GM10248 (cell line): Measurements from ENCODE around the gene ALOX12B.

Experiments used
- CTCF ChIA-PET: fragments of 300-600 bp; sonication (Branson Sonifier 250); formaldehyde crosslinking; extraction: SDS; loops from one replicate; lab custom pipeline; 2021; ENCODE audit warnings: antibody characterized with exemption; lab: Yijun Ruan, JAX
- POLR2A ChIA-PET: fragments of 350-650 bp; sonication (Branson Sonifier 250); formaldehyde crosslinking; extraction: SDS; loops from one replicate; lab custom pipeline; 2020; ENCODE audit warnings: antibody characterized with exemption; lab: Yijun Ruan, JAX
- DNase-seq: peaks from one replicate; pipeline ENCODE4 v3.0.0; 2012; ENCODE audit errors: extremely low spot score
- CTCF ChIP-seq: IDR thresholded peaks from 2 replicates; pipeline ENCODE4 v1.5.1; 2012; ENCODE audit warnings: mild to moderate bottlenecking, low read depth; ENCODE audit errors: extremely low read depth, missing control alignments, control extremely low read depth

ALOX12B gene

GRCh38 chr17:8122924-8123694 is 35.6 kb upstream of the ALOX12B start:
- no peak for TF ChIP-seq CTCF
- ChIA-PET POLR2A (interaction anchor here (1.0 to 1.1 kb wide), 2 partner anchors 31 to 50 kb away, joined by 3 to 4 read pairs; no protein-coding TSS in a partner anchor), CTCF (interaction anchor here (0.6 to 3.8 kb wide), 10 partner anchors 11 to 129 kb away, joined by 3 to 43 read pairs (median 5); partner anchors contain the start of gene PFAS)
- peak; percentile 46 for DNase-seq

GRCh38 chr17:8122422-8122923 is 35.0 kb upstream of the ALOX12B start:
- ChIA-PET POLR2A (interaction anchor here (0.6 to 1.0 kb wide), 3 partner anchors 31 to 636 kb away, joined by 3 to 9 read pairs (median 6); no protein-coding TSS in a partner anchor), CTCF (interaction anchor here (0.6 to 3.8 kb wide), 12 partner anchors 12 to 130 kb away, joined by 3 to 43 read pairs (median 4); no protein-coding TSS in a partner anchor)
- no peak for TF ChIP-seq CTCF
- DNase-seq = no peak

GRCh38 chr17:8121681-8122421 is 34.3 kb upstream of the ALOX12B start:
- TF ChIP-seq CTCF = peak; percentile 87
- POLR2A ChIA-PET = interaction anchor here (0.6 to 1.0 kb wide), 3 partner anchors 32 to 636 kb away, joined by 3 to 9 read pairs (median 6); no protein-coding TSS in a partner anchor
- CTCF ChIA-PET = interaction anchor here (0.7 to 3.8 kb wide), 11 partner anchors 13 to 99 kb away, joined by 3 to 43 read pairs (median 3); no protein-coding TSS in a partner anchor
- peak; percentile 71 for DNase-seq

GRCh38 chr17:8121407-8121680 is 33.8 kb upstream of the ALOX12B start:
- DNase-seq = no peak
- POLR2A ChIA-PET = no interaction called here
- no peak for TF ChIP-seq CTCF
- CTCF ChIA-PET = interaction anchor here (0.8 to 3.8 kb wide), 6 partner anchors 17 to 66 kb away, joined by 3 to 43 read pairs (median 5); no protein-coding TSS in a partner anchor

- POLR2A ChIA-PET = interaction anchor here (0.6 to 2.3 kb wide), 3 partner anchors 30 to 127 kb away, joined by 3 to 17 read pairs (median 4); partner anchors contain the start of gene CTC1
- CTCF ChIA-PET = interaction anchor here (0.8 to 6.9 kb wide), 16 partner anchors 10 to 126 kb away, joined by 3 to 103 read pairs (median 20); partner anchors contain the start of genes ALOX12B and VAMP2
Measured at GRCh38 chr17:8120520-8121406, 33.2 kb upstream of the ALOX12B start.

More at GRCh38 chr17:8120520-8121406, 33.2 kb upstream of the ALOX12B start:
- peak; percentile 6 for TF ChIP-seq CTCF
- DNase-seq = peak; percentile 62
